GM23338 (cell line): ENCODE measurements around the gene CTDP1. TPM values are rescaled to one million over a fixed set of nuclear protein-coding genes. Genes with fewer than 3 reads are reported as not detected.

Experiments
- ATAC-seq: fragments of 200-7000 bp; cut with Tn5 transposase; 3 replicates; pipeline ENCODE4 v1.9.1; 2020
- DNase-seq: peaks from one replicate; pipeline ENCODE4 v3.0.0-alpha.2; 2015; ENCODE audit warnings: low spot score
- H2AFZ ChIP-seq: fragments of 200-600 bp; sonication (generic); 2 replicates; pipeline ENCODE4 v1.8.0; 2016; ENCODE audit warnings: antibody characterized with exemption, mild to moderate bottlenecking, moderate library complexity
- H3F3A ChIP-seq: fragments of 200-600 bp; sonication (generic); replicated peaks from 2 replicates; pipeline ENCODE4 v1.8.0; 2017; ENCODE audit warnings: antibody characterized with exemption, mixed run types, low read depth
- H3K27ac ChIP-seq: fragments of 200-600 bp; sonication (generic); 2 replicates; pipeline ENCODE4 v1.6.1; 2016; ENCODE audit warnings: low read depth
- H3K27me3 ChIP-seq: fragments of 200-600 bp; sonication (generic); 2 replicates; pipeline ENCODE4 v1.8.0; 2016; ENCODE audit warnings: mild to moderate bottlenecking, mixed run types, moderate library complexity; ENCODE audit not compliant: insufficient read depth
- H3K36me3 ChIP-seq: fragments of 200-600 bp; sonication (generic); 2 replicates; pipeline ENCODE4 v1.8.0; 2016; ENCODE audit warnings: mild to moderate bottlenecking; ENCODE audit not compliant: insufficient read depth
- H3K4me1 ChIP-seq: fragments of 200-600 bp; sonication (generic); 2 replicates; pipeline ENCODE4 v1.8.0; 2016; ENCODE audit warnings: mild to moderate bottlenecking, moderate library complexity; ENCODE audit not compliant: insufficient read depth
- H3K4me2 ChIP-seq: fragments of 200-600 bp; sonication (generic); 2 replicates; pipeline ENCODE4 v1.7.1; 2017; ENCODE audit warnings: mixed run types
- H3K4me3 ChIP-seq: fragments of 200-600 bp; sonication (generic); 2 replicates; pipeline ENCODE4 v1.6.1; 2016; ENCODE audit warnings: mixed run types
- H3K79me2 ChIP-seq: fragments of 200-600 bp; sonication (generic); replicated peaks from 2 replicates; pipeline ENCODE4 v1.8.0; 2017; ENCODE audit warnings: mild to moderate bottlenecking; ENCODE audit not compliant: insufficient read depth
- H3K9me2 ChIP-seq: fragments of 200-600 bp; sonication (generic); 2 replicates; pipeline ENCODE4 v1.8.0; 2017; ENCODE audit not compliant: insufficient read depth
- H4K20me1 ChIP-seq: fragments of 200-600 bp; sonication (generic); replicated peaks from 2 replicates; pipeline ENCODE4 v1.8.0; 2017; ENCODE audit warnings: mild to moderate bottlenecking; ENCODE audit not compliant: insufficient read depth
- H3K27ac Mint-ChIP-seq: 2 replicates; pipeline ENCODE4 v1.8.0; 2020; ENCODE audit warnings: inconsistent platforms, mild to moderate bottlenecking, moderate library complexity, mixed read lengths
- H3K27me3 Mint-ChIP-seq: 3 replicates; pipeline ENCODE4 v1.8.0; 2022; ENCODE audit warnings: low read depth, mild to moderate bottlenecking, moderate library complexity, mixed read lengths, inconsistent platforms; ENCODE audit not compliant: insufficient read depth, poor library complexity
- H3K36me3 Mint-ChIP-seq: 3 replicates; pipeline ENCODE4 v1.8.0; 2021; ENCODE audit warnings: low read depth, mild to moderate bottlenecking, inconsistent platforms, moderate library complexity, mixed read lengths
- H3K4me1 Mint-ChIP-seq: 3 replicates; pipeline ENCODE4 v1.8.0; 2020; ENCODE audit warnings: mild to moderate bottlenecking, inconsistent platforms, mixed read lengths
- H3K4me3 Mint-ChIP-seq: 3 replicates; pipeline ENCODE4 v1.8.0; 2021; ENCODE audit warnings: moderate library complexity, mild to moderate bottlenecking, inconsistent platforms, mixed read lengths
- H3K9me3 Mint-ChIP-seq: 3 replicates; pipeline ENCODE4 v1.8.0; 2020; ENCODE audit warnings: moderate library complexity, mild to moderate bottlenecking, inconsistent platforms, mixed read lengths
- CREB1 ChIP-seq: fragments of 250-450 bp; sonication (Bioruptor Pico); IDR thresholded peaks from 2 replicates; pipeline ENCODE4 v1.5.0; 2020; ENCODE audit warnings: low read depth, mild to moderate bottlenecking, moderate library complexity
- CTCF ChIP-seq, 2 experiments: fragments of 200-600 bp in 1 of 2; sonication (generic) in 1 of 2; conservative IDR thresholded peaks; 2 replicates each; pipeline versions ENCODE4 v1.5.1 to v1.6.1; 2016 to 2017; ENCODE audit warnings: antibody characterized with exemption in 2 of 2, low read depth in 2 of 2, mild to moderate bottlenecking in 2 of 2, moderate library complexity in 1 of 2
- EZH2 ChIP-seq: fragments of 200-600 bp; sonication (generic); IDR thresholded peaks from one replicate; pipeline ENCODE4 v1.8.0; 2017; ENCODE audit warnings: antibody characterized with exemption, mild to moderate bottlenecking, low read depth; ENCODE audit not compliant: unreplicated experiment
- JUNB ChIP-seq: IDR thresholded peaks from one replicate; pipeline ENCODE4 v1.6.1; 2016; ENCODE audit warnings: antibody characterized with exemption; ENCODE audit not compliant: unreplicated experiment
- NANOG ChIP-seq: IDR thresholded peaks from 2 replicates; pipeline ENCODE4 v1.6.1; 2016; ENCODE audit warnings: antibody characterized with exemption, borderline replicate concordance
- REST ChIP-seq: IDR thresholded peaks from one replicate; pipeline ENCODE4 v1.6.1; 2018; ENCODE audit warnings: antibody characterized with exemption; ENCODE audit not compliant: unreplicated experiment
- STAT1 ChIP-seq: IDR thresholded peaks from one replicate; pipeline ENCODE4 v1.6.1; 2016; ENCODE audit warnings: antibody characterized with exemption; ENCODE audit not compliant: unreplicated experiment
- ZNF114 ChIP-seq: fragments of 250-450 bp; sonication (Bioruptor Pico); IDR thresholded peaks from 2 replicates; pipeline ENCODE4 v1.5.0; 2020; ENCODE audit warnings: mild to moderate bottlenecking, moderate library complexity
- ZNF331 ChIP-seq: fragments of 250-450 bp; sonication (Bioruptor Pico); IDR thresholded peaks from 2 replicates; pipeline ENCODE4 v1.5.0; 2020; ENCODE audit warnings: low read depth, mild to moderate bottlenecking, moderate library complexity
- ZNF462 ChIP-seq: fragments of 250-450 bp; sonication (Bioruptor Pico); IDR thresholded peaks from 2 replicates; pipeline ENCODE4 v1.5.0; 2020; ENCODE audit warnings: mild to moderate bottlenecking, moderate library complexity
- polyA plus RNA-seq: library from polyadenylated mRNA; unstranded; fragments of >200 nt; fragmentation: Nextera tagmentation; extraction: Ambion mirVana; gene quantifications from 2 replicates; pipeline ENCODE4 v1.2.1, GENCODE V29; 2016
- total RNA-seq: library from RNA; depleted of rRNA; stranded (reverse); fragments of >200 nt; shearing (Covaris generic); gene quantifications from 2 replicates; pipeline ENCODE4 v1.2.3, GENCODE V29; 2014

CTDP1 gene
- total and polyA plus RNA-seq, 2 experiments from 2014 or later, result 9.4 to 51.6 TPM

- no peak overlapping the region for H3K27ac Mint-ChIP-seq
Measured at GRCh38 chr18:79643054-79643984, 36.3 kb upstream of the CTDP1 start.

More at GRCh38 chr18:79643054-79643984, 36.3 kb upstream of the CTDP1 start:
- Histone ChIP-seq H4K20me1 (no peaks in the 10 kb centered on the region), H3K4me1 (no peaks in the 10 kb centered on the region), H3K9me2 (no peaks in the 10 kb centered on the region), H3K4me3 (no peak overlapping the region), H3K27me3 (0 out of 2 replicates have a peak, but pooled peaks cover 5% of the 10 kb centered on the region), H2AFZ (no peak overlapping the region), H3K27ac (no peak overlapping the region), H3F3A (no peaks in the 10 kb centered on the region), H3K79me2 (no peaks in the 10 kb centered on the region), H3K36me3 (no peaks in the 10 kb centered on the region), H3K4me2 (no peak overlapping the region)
- H3K27me3 Mint-ChIP-seq, result peaks cover 9% of the 10 kb centered on the region
- no peak overlapping the region for H3K4me3 Mint-ChIP-seq
- H3K9me3 Mint-ChIP-seq, result no peaks in the 10 kb centered on the region
- DNase-seq (no peak), ATAC-seq (no peak; the same call in 2 of the 3 replicates)
- H3K4me1 Mint-ChIP-seq, result peaks cover 7% of the 10 kb centered on the region; the same call in 2 of the 3 replicates
- TF ChIP-seq ZNF462 (CRISPR knock-in tag), result no peak
- TF ChIP-seq ZNF114 (CRISPR knock-in tag), result no peak
- TF ChIP-seq NANOG, result no peak
- no peak for TF ChIP-seq CREB1 (CRISPR knock-in tag)
- TF ChIP-seq EZH2, result no peak
- no peak for TF ChIP-seq REST
- no peak for TF ChIP-seq JUNB
- TF ChIP-seq ZNF331 (CRISPR knock-in tag), result no peak
- no peak for TF ChIP-seq CTCF (conservative IDR thresholded peaks at IDR 0.05; ENCODE audit: low read depth in 2 of 2)
- TF ChIP-seq STAT1, result no peak
- H3K36me3 Mint-ChIP-seq, result no peaks in the 10 kb centered on the region
